ENCODE results near the gene PRKAG2.
A peak's percentile ranks its signal among the peaks of the same experiment; 100 is the strongest.
"Not testable (repeated sequence)": the region's sequence is repeated elsewhere in the genome, so short reads cannot be mapped to it uniquely, and the experiment has no call there.

PRKAG2 gene

GRCh38 chr7:151851145-151851751, 25.7 kb downstream of the PRKAG2 start:
- peak; percentile 19 to 21 for DNase-seq (ENCODE audit: low read depth in 2 of 2)

- no peak for DNase-seq (ENCODE audit: low read depth in 2 of 2)
Measured at GRCh38 chr7:151850491-151851124, 26.3 kb downstream of the PRKAG2 start.

- DNase-seq (ENCODE audit: low read depth in 2 of 2), result no peak
Measured at GRCh38 chr7:151849879-151850260, 27.0 kb downstream of the PRKAG2 start.

- no peak for DNase-seq (ENCODE audit: low read depth in 2 of 2)
Measured at GRCh38 chr7:151849008-151849878, 27.7 kb downstream of the PRKAG2 start.

- no peak for DNase-seq (ENCODE audit: low read depth in 2 of 2)
Measured at GRCh38 chr7:151847681-151848081, 29.2 kb downstream of the PRKAG2 start.

GRCh38 chr7:151847136-151847535, 29.8 kb downstream of the PRKAG2 start:
- DNase-seq (ENCODE audit: low read depth in 2 of 2), result no peak

GRCh38 chr7:151845412-151846205, 31.3 kb downstream of the PRKAG2 start:
- DNase-seq (ENCODE audit: low read depth in 2 of 2), result no peak

- no peak for DNase-seq (ENCODE audit: low read depth in 2 of 2)
Measured at GRCh38 chr7:151844825-151845200, 32.1 kb downstream of the PRKAG2 start.

GRCh38 chr7:151844071-151844824, 32.7 kb downstream of the PRKAG2 start:
- no peak for DNase-seq (ENCODE audit: low read depth in 2 of 2)

GRCh38 chr7:151843181-151843580, 33.7 kb downstream of the PRKAG2 start:
- no peak for DNase-seq (ENCODE audit: low read depth in 2 of 2)

- not testable (repeated sequence) for DNase-seq (ENCODE audit: low read depth in 2 of 2)
Measured at GRCh38 chr7:151841395-151842051, 35.4 kb downstream of the PRKAG2 start.

- no peak for DNase-seq (ENCODE audit: low read depth in 2 of 2)
Measured at GRCh38 chr7:151840088-151840910, 36.6 kb downstream of the PRKAG2 start.

GRCh38 chr7:151839451-151839921, 37.4 kb downstream of the PRKAG2 start:
- DNase-seq (ENCODE audit: low read depth in 2 of 2), result no peak

GRCh38 chr7:151838861-151839381, 38.0 kb downstream of the PRKAG2 start:
- DNase-seq (ENCODE audit: low read depth in 2 of 2), result no peak

- DNase-seq (ENCODE audit: low read depth in 2 of 2), result no peak
Measured at GRCh38 chr7:151838072-151838471, 38.8 kb downstream of the PRKAG2 start.

GRCh38 chr7:151837285-151838042, 39.5 kb downstream of the PRKAG2 start:
- no peak for DNase-seq (ENCODE audit: low read depth in 2 of 2)

- DNase-seq (ENCODE audit: low read depth in 2 of 2), result no peak
Measured at GRCh38 chr7:151836927-151837205, 40.0 kb downstream of the PRKAG2 start.

GRCh38 chr7:151836191-151836926, 40.6 kb downstream of the PRKAG2 start:
- DNase-seq (ENCODE audit: low read depth in 2 of 2), result no peak
